DND-41 (cell line): ENCODE data around the gene MYH6.

ENCODE experiments used
- ATAC-seq: fragments of 200-7000 bp; cut with Tn5 transposase; 3 replicates; pipeline ENCODE4 v1.9.1; 2021; ENCODE audit warnings: low read depth; ENCODE audit not compliant: insufficient read depth
- DNase-seq: peaks from one replicate; pipeline ENCODE4 v3.0.0-alpha.2; 2020
- H2AFZ ChIP-seq: 2 replicates; pipeline ENCODE4 v1.6.0; 2012; ENCODE audit warnings: low read depth, low read length
- H3K27ac ChIP-seq: 2 replicates; pipeline ENCODE4 v1.5.1; 2012; ENCODE audit warnings: low read length, inconsistent platforms
- H3K27me3 ChIP-seq: fragments of 200-600 bp; sonication (generic); 2 replicates; pipeline ENCODE4 v1.6.0; 2012; ENCODE audit warnings: low read length, mild to moderate bottlenecking, inconsistent platforms; ENCODE audit not compliant: insufficient read depth, poor library complexity
- H3K36me3 ChIP-seq: 2 replicates; pipeline ENCODE4 v1.5.1; 2012; ENCODE audit warnings: low read length, inconsistent platforms; ENCODE audit not compliant: insufficient read depth
- H3K4me1 ChIP-seq: 2 replicates; pipeline ENCODE4 v1.5.1; 2012; ENCODE audit warnings: mild to moderate bottlenecking, low read length; ENCODE audit not compliant: insufficient read depth
- H3K4me2 ChIP-seq: 2 replicates; pipeline ENCODE4 v1.6.0; 2012; ENCODE audit warnings: mild to moderate bottlenecking, moderate library complexity, low read length, inconsistent platforms; ENCODE audit not compliant: insufficient read depth
- H3K4me3 ChIP-seq, 2 experiments: fragments of 200-600 bp in 1 of 2; shearing (Covaris generic) in 1 of 2; 2 replicates each; pipeline ENCODE4 v1.5.1; 2012 to 2016; ENCODE audit warnings: inconsistent platforms in 2 of 2, low read length in 2 of 2, mild to moderate bottlenecking in 2 of 2, low read depth in 1 of 2, moderate library complexity in 1 of 2
- H3K79me2 ChIP-seq: 2 replicates; pipeline ENCODE4 v1.6.0; 2012; ENCODE audit warnings: low read length, inconsistent platforms; ENCODE audit not compliant: insufficient read depth
- H3K9ac ChIP-seq: 2 replicates; pipeline ENCODE4 v1.6.0; 2012; ENCODE audit warnings: low read depth, mild to moderate bottlenecking, inconsistent platforms, low read length, moderate library complexity
- H3K9me3 ChIP-seq: 2 replicates; pipeline ENCODE4 v1.5.1; 2012; ENCODE audit warnings: low read length, moderate library complexity, mild to moderate bottlenecking, inconsistent platforms; ENCODE audit not compliant: insufficient read depth, severe bottlenecking
- H4K20me1 ChIP-seq: 2 replicates; pipeline ENCODE4 v1.6.0; 2012; ENCODE audit warnings: low read length; ENCODE audit not compliant: insufficient read depth
- CTCF ChIP-seq: IDR thresholded peaks from 2 replicates; pipeline ENCODE4 v1.5.1; 2012; ENCODE audit warnings: borderline replicate concordance, low read length, moderate library complexity, mild to moderate bottlenecking; ENCODE audit not compliant: poor library complexity, severe bottlenecking; ENCODE audit errors: extremely low read depth
- EZH2 ChIP-seq: IDR thresholded peaks from 3 replicates; pipeline ENCODE4 v1.6.1; 2012; ENCODE audit warnings: borderline replicate concordance, low read depth, mild to moderate bottlenecking, moderate library complexity, low read length, inconsistent platforms; ENCODE audit not compliant: severe bottlenecking

The MYH6 gene

DNA sequence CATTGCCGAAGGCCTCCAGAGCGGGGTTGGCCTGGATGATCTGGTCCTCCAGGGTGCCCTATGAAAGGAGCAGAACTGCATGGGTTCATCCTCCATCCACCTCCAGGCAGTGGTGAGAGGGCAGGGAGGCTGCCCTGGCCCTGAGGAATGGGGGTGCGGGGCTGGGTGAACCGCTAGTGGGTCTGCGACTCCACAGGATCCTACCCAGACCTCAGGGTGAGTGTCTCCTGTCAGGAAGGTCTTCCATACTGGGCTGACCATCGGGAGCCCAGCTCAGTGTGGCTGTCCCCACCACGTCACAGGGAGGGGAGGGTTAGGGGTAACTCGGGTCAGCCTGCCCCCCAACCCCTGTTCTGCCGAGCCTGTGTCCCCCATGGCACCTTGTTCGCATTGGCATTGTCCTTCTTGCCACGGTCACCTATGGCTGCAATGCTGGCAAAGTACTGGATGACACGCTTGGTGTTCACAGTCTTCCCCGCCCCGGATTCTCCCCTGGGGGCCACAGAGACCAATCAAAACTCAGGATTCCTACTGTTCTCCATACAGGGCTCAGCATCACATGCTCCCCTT is 3.7 kb downstream of the MYH6 start:
- DNase-seq (no peak), ATAC-seq (no peak)
- Histone ChIP-seq H3K9ac (no peak overlapping the region), H3K4me2 (no peak overlapping the region), H3K9me3 (no peaks in the 10 kb centered on the region), H3K4me3 (no peak overlapping the region), H4K20me1 (no peaks in the 10 kb centered on the region; the same call in 1 of the 2 replicates), H3K27ac (no peak overlapping the region), H3K27me3 (peaks cover 22% of the 10 kb centered on the region), H3K79me2 (no peaks in the 10 kb centered on the region), H3K36me3 (no peaks in the 10 kb centered on the region), H2AFZ (no peak overlapping the region), H3K4me1 (no peaks in the 10 kb centered on the region)
- TF ChIP-seq CTCF (no peak), EZH2 (no peak)

DNA sequence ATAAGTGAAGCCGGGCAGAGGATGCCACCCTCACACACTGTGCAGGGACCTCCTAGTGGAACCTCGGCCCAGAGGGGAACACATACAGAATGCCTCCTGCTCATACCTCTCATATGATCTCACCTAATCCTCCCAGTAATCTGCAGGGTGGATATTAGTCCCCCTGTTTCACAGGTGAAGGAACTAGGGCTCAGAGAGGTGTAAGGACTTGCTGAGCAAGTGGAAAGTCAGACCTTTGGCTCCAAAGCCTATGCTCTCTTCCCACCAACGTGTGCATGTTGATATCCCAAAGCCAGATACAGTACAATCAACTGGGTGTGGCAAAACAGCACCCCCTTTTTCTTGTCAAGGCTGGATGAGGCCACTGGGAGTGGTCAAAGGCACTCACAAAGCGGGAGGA is 4.2 kb downstream of the MYH6 start:
- DNase-seq (no peak), ATAC-seq (no peak)
- Histone ChIP-seq H3K27ac (no peak overlapping the region), H3K9ac (no peak overlapping the region), H3K79me2 (no peaks in the 10 kb centered on the region), H3K36me3 (no peaks in the 10 kb centered on the region), H4K20me1 (no peaks in the 10 kb centered on the region; the same call in 1 of the 2 replicates), H3K4me1 (no peaks in the 10 kb centered on the region), H3K4me3 (no peak overlapping the region), H3K4me2 (no peak overlapping the region), H2AFZ (no peak overlapping the region), H3K9me3 (no peaks in the 10 kb centered on the region), H3K27me3 (peaks cover 22% of the 10 kb centered on the region)
- no peak for TF ChIP-seq EZH2
- no peak for TF ChIP-seq CTCF

- no peaks in the 10 kb centered on the region; the same call in 1 of the 2 replicates for H4K20me1 ChIP-seq
- ATAC-seq (no peak), DNase-seq (no peak)
- H3K9me3 ChIP-seq, result no peaks in the 10 kb centered on the region
- no peaks in the 10 kb centered on the region for H3K36me3 ChIP-seq
- TF ChIP-seq EZH2 (no peak), CTCF (no peak)
- peaks cover 15% of the 10 kb centered on the region for H3K27me3 ChIP-seq
- no peaks in the 10 kb centered on the region for H3K79me2 ChIP-seq
- H3K4me2 ChIP-seq, result no peak overlapping the region
- H3K27ac ChIP-seq, result no peak overlapping the region
- H3K4me3 ChIP-seq, result no peak overlapping the region
- H3K4me1 ChIP-seq, result no peaks in the 10 kb centered on the region
- no peak overlapping the region for H2AFZ ChIP-seq
- H3K9ac ChIP-seq, result no peak overlapping the region
Observed at GRCh38 chr14:23403139-23403438, 5.0 kb downstream of the MYH6 start.
